ENCODE results near the gene PTEN.
A peak's percentile ranks its signal among the peaks of the same experiment; 100 is the strongest.

Gene PTEN

DNA sequence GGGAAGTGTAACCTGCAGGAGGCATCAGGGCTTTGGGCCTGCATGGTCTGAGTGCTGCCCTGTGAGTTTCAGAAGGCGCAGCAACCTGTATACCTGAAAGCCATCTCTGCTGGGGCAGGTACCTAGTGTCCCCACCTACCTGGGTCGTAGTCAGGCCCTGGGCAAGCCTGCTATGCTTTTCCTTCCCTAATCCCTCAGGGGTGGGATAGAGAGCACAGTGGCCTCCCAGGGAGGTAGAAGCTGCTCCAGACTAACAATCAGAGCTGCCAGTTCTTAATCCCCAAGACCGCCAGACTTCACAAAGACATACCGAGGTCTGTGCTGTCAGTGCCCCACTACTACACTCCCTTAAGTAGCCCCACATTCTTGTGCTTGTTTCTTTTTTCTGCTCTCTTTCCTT, 52.0 kb downstream of the PTEN start:
- no peak for DNase-seq (ENCODE audit: low read depth)
- TF ChIP-seq, protein P1, sequence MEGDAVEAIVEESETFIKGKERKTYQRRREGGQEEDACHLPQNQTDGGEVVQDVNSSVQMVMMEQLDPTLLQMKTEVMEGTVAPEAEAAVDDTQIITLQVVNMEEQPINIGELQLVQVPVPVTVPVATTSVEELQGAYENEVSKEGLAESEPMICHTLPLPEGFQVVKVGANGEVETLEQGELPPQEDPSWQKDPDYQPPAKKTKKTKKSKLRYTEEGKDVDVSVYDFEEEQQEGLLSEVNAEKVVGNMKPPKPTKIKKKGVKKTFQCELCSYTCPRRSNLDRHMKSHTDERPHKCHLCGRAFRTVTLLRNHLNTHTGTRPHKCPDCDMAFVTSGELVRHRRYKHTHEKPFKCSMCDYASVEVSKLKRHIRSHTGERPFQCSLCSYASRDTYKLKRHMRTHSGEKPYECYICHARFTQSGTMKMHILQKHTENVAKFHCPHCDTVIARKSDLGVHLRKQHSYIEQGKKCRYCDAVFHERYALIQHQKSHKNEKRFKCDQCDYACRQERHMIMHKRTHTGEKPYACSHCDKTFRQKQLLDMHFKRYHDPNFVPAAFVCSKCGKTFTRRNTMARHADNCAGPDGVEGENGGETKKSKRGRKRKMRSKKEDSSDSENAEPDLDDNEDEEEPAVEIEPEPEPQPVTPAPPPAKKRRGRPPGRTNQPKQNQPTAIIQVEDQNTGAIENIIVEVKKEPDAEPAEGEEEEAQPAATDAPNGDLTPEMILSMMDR (IDR thresholded peaks at IDR 0.05; ENCODE audit: insufficient read depth, low read depth, low read length, missing control alignments) = no peak
- H3K4me3 ChIP-seq (ENCODE audit: low read length) = no peak overlapping the region

DNA sequence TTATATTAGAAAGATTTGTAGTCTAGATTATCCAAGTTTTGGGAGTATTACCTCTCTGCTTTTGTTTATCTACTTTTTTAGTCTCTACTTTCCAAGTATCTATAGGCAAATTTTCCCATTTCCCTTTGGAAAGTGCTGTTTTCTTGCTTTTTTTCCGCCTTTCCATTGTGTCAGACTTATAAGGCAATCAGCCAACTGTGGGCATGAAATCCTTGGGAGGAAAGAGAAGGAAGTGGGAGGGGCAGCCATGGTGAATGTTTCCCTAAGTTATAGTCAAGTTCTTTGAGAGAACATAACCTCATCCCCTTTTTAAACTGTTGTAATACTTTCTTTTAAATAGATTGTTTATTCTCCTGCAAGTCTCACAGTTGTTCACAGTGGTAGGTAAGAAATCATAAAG, 52.6 kb downstream of the PTEN start:
- TF ChIP-seq, protein P1 (IDR thresholded peaks at IDR 0.05; ENCODE audit: insufficient read depth, low read depth, low read length, missing control alignments) = no peak
- H3K4me3 ChIP-seq (ENCODE audit: low read length) = no peak overlapping the region
- peak; percentile 36 for DNase-seq (ENCODE audit: low read depth)

DNA sequence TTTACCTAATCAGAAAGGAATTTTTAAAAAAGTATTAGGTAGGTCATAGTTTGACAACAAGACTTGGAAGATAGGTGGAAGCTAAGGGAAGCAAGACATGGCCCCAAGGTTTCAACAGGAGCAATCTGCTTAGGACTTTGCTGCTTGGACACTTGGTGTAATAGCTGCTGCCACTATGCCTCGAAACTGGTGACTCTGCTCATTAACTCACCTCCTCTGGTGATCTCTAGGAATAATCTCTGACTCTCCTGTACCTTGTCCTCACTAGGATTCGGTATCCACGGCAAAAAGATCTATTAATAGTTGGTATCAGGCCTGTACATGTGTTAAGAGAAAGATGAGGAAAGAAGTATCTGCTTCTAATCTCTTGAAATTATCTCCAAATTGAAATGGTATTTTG, 53.1 kb downstream of the PTEN start:
- H3K4me3 ChIP-seq (ENCODE audit: low read length) = no peak overlapping the region
- no peak for DNase-seq (ENCODE audit: low read depth)
- TF ChIP-seq, protein P1 (IDR thresholded peaks at IDR 0.05; ENCODE audit: insufficient read depth, low read depth, low read length, missing control alignments) = no peak

DNA sequence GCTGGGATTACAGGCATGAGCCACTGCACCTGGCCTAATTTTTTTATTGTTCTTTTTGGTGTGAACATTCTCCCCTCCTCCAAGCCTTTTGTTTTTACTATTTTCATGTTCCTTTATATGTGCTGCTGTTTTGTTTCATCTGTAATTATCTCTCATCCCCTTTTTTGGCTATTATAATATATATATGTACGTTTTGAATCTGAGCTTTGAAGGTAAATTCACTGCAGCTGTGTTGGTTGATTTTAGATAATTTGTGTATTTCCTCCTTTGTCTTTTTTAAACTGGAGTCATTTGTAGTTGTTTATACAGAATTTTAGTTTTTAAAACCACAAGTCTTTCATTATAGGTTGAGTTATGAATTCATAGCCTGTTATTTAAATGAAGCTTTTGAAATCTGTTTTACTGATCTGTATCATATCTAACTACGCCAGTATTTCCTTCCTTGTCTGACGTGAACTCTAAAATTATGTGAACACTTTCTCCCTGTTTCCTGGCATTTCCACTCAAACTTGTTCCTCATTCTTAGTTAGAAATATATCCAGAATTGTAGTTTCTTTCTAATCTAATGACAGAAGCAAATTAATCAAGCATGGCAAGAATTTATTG, 54.9 kb downstream of the PTEN start:
- no peak overlapping the region for H3K4me3 ChIP-seq (ENCODE audit: low read length)
- DNase-seq (ENCODE audit: low read depth) = no peak
- TF ChIP-seq, protein P1 (IDR thresholded peaks at IDR 0.05; ENCODE audit: insufficient read depth, low read depth, low read length, missing control alignments) = no peak

DNA sequence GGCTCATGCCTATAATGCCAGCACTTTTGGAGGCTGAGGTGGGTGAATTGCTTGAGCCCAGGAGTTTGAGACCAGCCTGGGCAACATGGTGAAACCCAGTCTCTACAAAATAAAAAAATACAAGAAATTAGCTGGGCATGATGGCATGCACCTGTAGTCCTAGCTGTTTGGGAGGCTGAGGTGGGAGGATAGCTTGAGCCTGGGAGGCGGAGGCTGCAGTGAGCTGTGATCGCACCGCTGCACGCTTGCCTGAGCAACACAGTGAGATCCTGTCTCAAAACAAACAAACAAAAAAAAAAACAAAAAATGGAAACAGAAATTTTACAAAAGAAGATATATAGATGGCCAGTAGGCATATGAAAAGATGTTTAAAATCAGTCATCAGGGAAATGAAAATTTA, 57.1 kb downstream of the PTEN start:
- TF ChIP-seq, protein P1 (IDR thresholded peaks at IDR 0.05; ENCODE audit: insufficient read depth, low read depth, low read length, missing control alignments) = no peak
- no peak for DNase-seq (ENCODE audit: low read depth)
- H3K4me3 ChIP-seq (ENCODE audit: low read length) = no peak overlapping the region

DNA sequence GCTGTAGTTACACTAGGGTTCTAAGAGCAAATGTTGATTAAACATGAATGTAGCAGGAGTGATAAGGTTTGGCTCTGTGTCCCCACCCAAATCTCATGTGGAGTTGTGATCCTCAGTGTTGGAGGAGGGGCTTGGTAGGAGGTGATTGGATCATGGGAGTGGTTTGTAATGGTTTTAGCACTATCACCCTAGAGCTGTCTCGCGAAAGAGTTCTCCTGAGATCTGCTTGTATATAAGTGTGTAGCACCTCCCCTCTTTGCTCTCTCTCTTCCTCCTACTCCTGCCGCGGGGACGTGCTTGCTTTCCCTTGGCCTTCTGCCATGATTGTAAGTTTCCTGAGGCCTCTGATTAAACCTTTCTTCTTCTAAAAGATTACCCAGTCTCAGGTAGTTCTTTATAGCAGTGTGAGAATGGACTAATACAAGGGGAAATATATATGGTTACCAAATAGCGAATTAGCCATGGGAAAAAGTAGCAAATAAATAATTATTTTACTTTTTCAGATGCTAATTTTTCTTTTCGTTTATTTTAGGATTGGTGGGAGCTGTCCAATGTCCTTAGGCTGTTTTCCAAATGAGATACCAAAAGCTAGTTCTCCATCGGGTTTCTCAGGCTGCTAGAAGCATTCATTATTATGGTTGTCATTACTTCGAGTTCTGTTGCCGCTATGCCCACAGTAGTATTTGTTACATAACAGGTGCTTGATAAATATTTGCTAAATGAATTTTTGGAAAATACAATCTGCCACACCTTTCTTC, 58.7 kb downstream of the PTEN start:
- TF ChIP-seq, protein P1 (IDR thresholded peaks at IDR 0.05; ENCODE audit: insufficient read depth, low read depth, low read length, missing control alignments) = no peak
- DNase-seq (ENCODE audit: low read depth) = no peak
- no peak overlapping the region for H3K4me3 ChIP-seq (ENCODE audit: low read length)

DNA sequence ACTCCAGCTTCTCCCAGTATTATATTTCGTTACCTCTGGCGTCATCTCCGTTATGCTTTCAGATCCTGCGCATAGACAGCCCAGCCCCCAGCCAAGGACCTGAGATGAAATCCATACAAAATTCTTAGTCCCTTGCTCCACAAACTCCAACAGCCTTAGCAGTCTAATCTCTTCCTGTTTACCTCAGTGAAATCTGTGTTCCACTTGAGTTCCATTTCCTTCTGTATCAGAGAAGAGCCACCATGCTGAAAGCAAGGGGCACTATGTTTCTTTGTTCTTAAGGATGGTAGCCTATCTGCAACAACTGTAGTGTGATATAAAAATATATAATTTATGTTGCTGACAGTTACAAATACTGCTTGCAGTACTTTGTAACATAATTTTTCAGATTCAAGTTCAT, 59.8 kb downstream of the PTEN start:
- TF ChIP-seq, protein P1 (IDR thresholded peaks at IDR 0.05; ENCODE audit: insufficient read depth, low read depth, low read length, missing control alignments) = no peak
- no peak overlapping the region for H3K4me3 ChIP-seq (ENCODE audit: low read length)
- no peak for DNase-seq (ENCODE audit: low read depth)

Data from epithelial cell of esophagus (primary cell).